ELF-1 (cell line): ENCODE data around the gene UHMK1.
"Not testable (repeated sequence)": the region's sequence is repeated elsewhere in the genome, so short reads cannot be mapped to it uniquely, and the experiment has no call there.

Source experiments
- DNase-seq: peaks from one replicate; pipeline ENCODE4 v3.0.0-alpha.2; 2016; ENCODE audit warnings: low read depth, low spot score

Gene UHMK1

DNA sequence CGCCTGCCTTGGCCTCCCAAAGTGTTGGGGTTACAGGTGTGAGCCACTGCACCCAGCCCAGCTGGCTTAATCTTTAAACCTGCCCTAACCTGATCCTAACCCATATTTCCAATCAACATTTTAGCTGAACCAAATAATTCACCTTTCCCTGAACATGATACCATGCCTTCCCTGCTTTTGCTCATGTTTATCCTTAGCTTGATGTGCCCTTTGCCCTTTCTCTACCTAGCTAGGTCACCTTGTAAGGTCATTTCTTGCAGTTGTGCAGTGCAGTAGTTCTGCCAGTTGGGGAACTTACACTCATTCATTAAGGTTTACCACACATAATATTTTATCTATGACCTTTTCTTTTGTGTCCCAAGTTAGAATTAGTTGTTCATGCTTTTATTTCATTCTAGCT, 69.3 kb downstream of the UHMK1 start:
- no peak for DNase-seq

- no peak for DNase-seq
These were observed 71.2 kb downstream of the UHMK1 start for GRCh38 chr1:162568802-162569201.

- no peak for DNase-seq
These were observed 73.1 kb downstream of the UHMK1 start for GRCh38 chr1:162570718-162571117.

GRCh38 chr1:162571121-162571520, 73.5 kb downstream of the UHMK1 start:
- not testable (repeated sequence) for DNase-seq

DNA sequence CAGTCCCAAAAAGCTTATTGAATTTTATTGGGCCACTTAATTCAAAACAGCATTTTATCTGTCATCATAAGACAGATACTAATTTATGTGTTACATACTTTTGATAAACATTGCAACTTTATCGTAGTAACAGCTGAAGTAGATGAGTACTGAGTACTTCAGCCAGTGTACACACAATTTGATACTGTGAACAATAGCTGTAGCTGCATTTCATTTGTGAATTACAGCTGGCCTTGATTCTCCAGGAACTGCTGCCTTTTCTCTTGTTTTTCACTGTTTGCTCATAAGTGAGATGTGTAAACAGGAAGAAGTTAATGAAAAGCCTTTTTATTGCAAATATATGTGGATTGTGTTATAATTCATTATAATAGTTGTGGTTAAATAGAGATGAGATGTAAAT, 74.1 kb downstream of the UHMK1 start:
- DNase-seq = no peak

- no peak for DNase-seq
These were observed 75.5 kb downstream of the UHMK1 start for GRCh38 chr1:162573136-162573535.

DNA sequence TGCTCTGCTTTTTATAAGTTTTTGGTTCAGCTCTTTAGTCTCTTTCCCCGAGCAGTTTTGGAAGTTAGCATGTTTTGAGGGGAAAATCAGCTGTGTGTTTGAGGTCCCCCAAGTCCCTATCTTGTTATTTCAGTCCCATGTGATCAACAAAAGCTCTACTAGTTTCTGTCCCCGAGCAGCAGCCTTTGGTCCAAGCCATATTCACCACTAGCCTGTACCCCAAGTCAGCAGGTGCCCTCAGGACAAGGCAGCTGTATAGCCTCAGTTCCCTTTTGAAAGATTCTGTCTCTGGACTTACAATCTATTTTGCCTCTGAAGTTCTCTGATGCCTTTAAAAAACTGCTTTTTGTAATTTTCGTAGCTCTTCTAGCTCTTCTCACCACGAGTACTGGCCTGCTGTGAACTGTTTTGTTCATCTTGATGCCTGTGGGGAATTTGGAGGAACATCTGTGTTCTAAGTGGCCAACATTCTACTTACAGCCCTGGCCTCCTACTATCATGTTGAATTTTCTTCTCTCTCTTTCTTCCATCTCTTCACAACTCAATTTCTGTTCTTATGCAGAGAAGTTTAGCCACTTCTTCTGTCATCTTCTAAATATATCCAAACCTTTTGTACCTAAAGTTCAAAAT, 80.6 kb downstream of the UHMK1 start:
- no peak for DNase-seq

GRCh38 chr1:162578936-162579335, 81.3 kb downstream of the UHMK1 start:
- no peak for DNase-seq
